ENCODE data around the gene NR4A3. TPM values are rescaled to one million over a fixed set of nuclear protein-coding genes. Genes with fewer than 3 reads are reported as not detected.

The NR4A3 gene
- total RNA-seq, 1 donor from 2014 or later, result 4.1 TPM

Other genes starting within 250 kb of the NR4A3 start
- 25.1 TPM for gene STX17, start 84.8 kb downstream of the NR4A3 start, total RNA-seq